Activated CD8-positive, alpha-beta T cell treated with anti-CD3 and anti-CD28 coated beads for 36 hours (primary cell): ENCODE results near the gene PACRG. TPM values are rescaled to one million over a fixed set of nuclear protein-coding genes. Genes with fewer than 3 reads are reported as not detected.

ENCODE experiments used
- ATAC-seq: fragments of 200-7000 bp; cut with Tn5 transposase; one replicate; pipeline ENCODE4 v1.10.0; 2021; ENCODE audit warnings: mild to moderate bottlenecking, moderate library complexity
- CTCF ChIA-PET: fragments of 350-600 bp; sonication (Branson Sonifier 250); formaldehyde crosslinking; loops from one replicate; lab custom pipeline; 2021; ENCODE audit warnings: antibody characterized with exemption; lab: Charles Lee
- POLR2A ChIA-PET: fragments of 350-600 bp; sonication (Branson Sonifier 250); formaldehyde crosslinking; loops from one replicate; lab custom pipeline; 2021; ENCODE audit warnings: antibody characterized with exemption; lab: Charles Lee
- DNase-seq: peaks from one replicate; pipeline ENCODE4 v3.0.0-alpha.2; 2020
- H3K27ac Mint-ChIP-seq: one replicate; pipeline ENCODE4 v1.8.0; 2021; ENCODE audit warnings: mild to moderate bottlenecking, mixed read lengths
- H3K27me3 Mint-ChIP-seq: one replicate; pipeline ENCODE4 v1.8.0; 2021; ENCODE audit warnings: mixed read lengths
- H3K36me3 Mint-ChIP-seq: one replicate; pipeline ENCODE4 v1.8.0; 2021; ENCODE audit warnings: low read depth, mixed read lengths
- H3K4me1 Mint-ChIP-seq: one replicate; pipeline ENCODE4 v1.8.0; 2021; ENCODE audit warnings: low read depth, mixed read lengths
- H3K4me3 Mint-ChIP-seq: one replicate; pipeline ENCODE4 v1.8.0; 2021; ENCODE audit warnings: mild to moderate bottlenecking, moderate library complexity, mixed read lengths
- H3K9me3 Mint-ChIP-seq: one replicate; pipeline ENCODE4 v1.8.0; 2021; ENCODE audit warnings: mixed read lengths
- CTCF ChIP-seq: fragments of 200-600 bp; IDR thresholded peaks from one replicate; pipeline ENCODE4 v1.8.0; 2022; ENCODE audit warnings: antibody characterized with exemption, mild to moderate bottlenecking
- intact Hi-C: fragments of 100-400 bp; cut with micrococcal nuclease; formaldehyde crosslinking; loops from one replicate; pipeline ENCODE4 v1.10.0; 2022
- total RNA-seq, 2 experiments: library from RNA; stranded (reverse); gene quantifications; one replicate each; pipeline ENCODE4 v1.2.3, GENCODE V29; 2021

The PACRG gene
- total RNA-seq, 2 experiments from 2014 or later, result not detected

DNA sequence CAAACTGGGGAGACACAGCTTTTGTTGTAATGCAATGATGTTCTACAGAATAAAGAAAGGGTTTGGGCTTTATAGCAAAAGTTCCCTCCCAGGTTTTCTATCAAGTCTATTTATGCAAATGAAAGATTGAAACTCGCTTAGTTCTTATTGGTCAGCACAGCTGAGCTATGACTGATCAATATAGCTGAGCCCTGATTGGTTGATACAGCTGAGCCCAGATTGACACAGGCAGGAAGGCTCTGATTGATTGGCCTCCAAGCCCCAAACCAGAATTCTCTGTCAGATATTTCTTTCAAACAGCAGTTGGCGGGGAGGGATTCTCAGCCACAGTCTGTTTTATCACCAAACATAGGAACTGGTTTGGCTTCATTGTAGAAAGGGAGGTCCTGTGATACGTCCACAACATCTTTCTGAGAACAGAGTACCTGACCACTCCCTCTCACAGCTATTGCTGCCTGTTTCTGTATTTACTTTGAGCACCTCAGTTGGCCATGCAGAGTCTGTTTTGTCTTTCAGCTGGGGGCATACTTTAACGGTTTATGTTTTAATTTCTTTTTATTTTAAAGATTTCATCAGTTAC lies 223.5 kb downstream of the PACRG start:
- TF ChIP-seq CTCF, result no peak
- Mint-ChIP-seq H3K36me3 (no peaks in the 10 kb centered on the region), H3K9me3 (peaks cover 8% of the 10 kb centered on the region), H3K4me1 (no peaks in the 10 kb centered on the region), H3K27ac (no peak overlapping the region), H3K4me3 (no peak overlapping the region), H3K27me3 (no peaks in the 10 kb centered on the region)
- DNase-seq, result no peak
- CTCF ChIA-PET, result no interaction called here
- POLR2A ChIA-PET, result no interaction called here
- ATAC-seq, result no peak
- intact Hi-C loops, result no loop called here

DNA sequence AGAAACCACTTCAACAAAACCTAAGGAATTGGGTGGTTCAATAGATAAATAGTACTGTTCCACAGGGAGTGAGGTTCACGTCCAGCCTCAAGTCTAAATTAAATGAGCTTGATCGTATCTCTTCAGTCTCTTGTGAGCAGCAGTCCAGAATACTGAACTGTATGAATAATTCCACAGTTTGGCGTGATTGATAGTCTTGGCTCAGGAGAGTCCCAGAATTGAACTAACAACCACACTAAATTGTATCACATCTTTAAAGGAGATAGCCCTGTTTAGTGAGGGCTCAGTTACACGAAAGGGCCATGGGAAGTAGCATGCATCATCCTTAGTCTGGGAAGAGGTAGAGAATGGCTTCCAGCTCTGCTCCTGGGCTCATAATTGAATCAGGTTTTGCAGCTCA lies 224.6 kb downstream of the PACRG start:
- Mint-ChIP-seq H3K4me3 (no peak overlapping the region), H3K9me3 (peaks cover 1% of the 10 kb centered on the region), H3K36me3 (no peaks in the 10 kb centered on the region), H3K27me3 (no peaks in the 10 kb centered on the region), H3K27ac (no peak overlapping the region), H3K4me1 (no peaks in the 10 kb centered on the region)
- ChIA-PET POLR2A (no interaction called here), CTCF (interaction anchor here (1.1 kb wide), 1 partner anchor 45 kb away, joined by 3 read pairs; no protein-coding TSS in a partner anchor)
- no peak for TF ChIP-seq CTCF
- DNase-seq (no peak), ATAC-seq (no peak)
- intact Hi-C loops, result no loop called here

DNA sequence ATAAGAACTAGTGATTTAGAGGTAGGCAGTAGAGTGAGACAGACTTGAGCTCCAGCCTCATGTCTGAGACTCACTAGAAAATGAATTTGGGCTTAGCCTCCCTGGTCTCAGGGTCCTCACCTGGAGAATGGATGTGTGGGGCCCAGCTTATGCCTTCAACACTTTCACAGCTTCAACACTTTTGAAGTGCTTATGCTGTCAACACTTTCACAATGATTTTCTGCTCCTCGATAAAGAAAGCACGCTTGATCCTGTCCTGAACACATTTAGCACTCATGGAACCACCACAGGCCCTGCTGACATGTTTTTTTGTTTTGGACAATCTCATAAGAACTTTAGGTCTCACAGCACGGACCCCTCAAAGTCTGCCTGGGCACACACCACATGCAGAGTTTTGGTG lies 229.3 kb downstream of the PACRG start:
- CTCF ChIA-PET, result no interaction called here
- Mint-ChIP-seq H3K4me3 (no peak overlapping the region), H3K4me1 (no peaks in the 10 kb centered on the region), H3K27me3 (no peaks in the 10 kb centered on the region), H3K9me3 (peaks cover 5% of the 10 kb centered on the region), H3K36me3 (no peaks in the 10 kb centered on the region), H3K27ac (no peak overlapping the region)
- intact Hi-C loops, result no loop called here
- TF ChIP-seq CTCF, result no peak
- no peak for ATAC-seq
- no peak for DNase-seq
- POLR2A ChIA-PET, result no interaction called here

DNA sequence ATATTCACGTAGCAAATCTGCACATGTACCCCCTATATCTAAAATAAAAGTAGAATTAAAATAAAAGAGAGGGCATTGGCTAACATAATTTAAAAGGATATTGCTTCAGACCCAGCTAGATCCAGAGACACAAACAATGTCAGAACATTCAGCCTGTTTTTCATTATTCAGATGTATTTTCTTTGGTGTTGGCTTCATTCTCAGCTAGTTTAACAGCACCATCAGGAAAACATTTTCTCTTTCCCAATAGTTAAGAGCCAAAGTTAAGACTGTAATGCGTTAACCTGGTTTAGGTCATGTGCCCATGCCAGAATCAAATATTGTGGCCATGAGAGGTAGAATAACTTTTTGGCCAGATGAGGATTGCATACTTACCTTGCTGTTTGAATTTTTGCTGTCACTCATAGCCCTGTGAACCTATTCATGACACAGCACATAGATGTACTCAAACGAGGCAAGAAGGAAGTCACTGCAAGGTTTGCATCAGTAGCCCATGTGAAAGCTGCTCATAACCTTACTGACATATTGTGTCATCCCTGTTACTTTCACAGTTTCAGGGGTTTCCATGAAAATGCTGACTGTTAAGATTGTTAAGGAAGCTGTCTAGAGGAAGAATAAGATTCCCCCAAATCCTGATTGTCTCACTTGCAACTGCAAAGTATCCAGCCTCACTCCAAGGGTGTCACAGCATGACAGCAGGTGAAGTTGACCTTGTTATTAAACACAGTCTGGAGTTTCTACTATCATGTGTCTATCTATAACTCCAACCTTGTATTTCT lies 233.1 kb downstream of the PACRG start:
- Mint-ChIP-seq H3K9me3 (peaks cover 10% of the 10 kb centered on the region), H3K4me3 (no peak overlapping the region), H3K4me1 (no peaks in the 10 kb centered on the region), H3K36me3 (no peaks in the 10 kb centered on the region), H3K27me3 (no peaks in the 10 kb centered on the region), H3K27ac (no peak overlapping the region)
- DNase-seq, result no peak
- ChIA-PET POLR2A (no interaction called here), CTCF (no interaction called here)
- TF ChIP-seq CTCF, result no peak
- intact Hi-C loops, result no loop called here
- no peak for ATAC-seq

DNA sequence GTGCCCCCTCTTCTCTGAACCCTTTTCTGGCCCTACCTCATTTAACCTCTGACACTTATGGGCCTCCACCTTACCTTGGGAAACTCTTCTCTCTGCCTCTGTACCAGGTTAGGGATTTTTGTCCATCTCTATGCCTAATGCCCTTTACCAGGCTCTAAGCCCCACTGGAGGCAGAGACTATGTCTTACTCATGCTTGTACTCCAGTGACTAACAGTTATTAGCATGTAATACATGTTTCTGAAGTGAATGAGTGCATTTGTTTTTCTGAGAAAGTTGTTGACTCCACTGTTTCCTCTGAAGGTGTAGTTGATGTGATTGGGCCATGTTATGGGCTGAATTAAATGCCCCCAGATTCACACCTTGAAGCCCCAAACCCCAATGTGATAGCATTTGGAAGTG lies 234.3 kb downstream of the PACRG start:
- POLR2A ChIA-PET, result no interaction called here
- ATAC-seq (no peak), DNase-seq (no peak)
- peaks cover 10% of the 10 kb centered on the region for H3K9me3 Mint-ChIP-seq
- TF ChIP-seq CTCF, result no peak
- CTCF ChIA-PET, result no interaction called here
- no peak overlapping the region for H3K4me3 Mint-ChIP-seq
- H3K27ac Mint-ChIP-seq, result no peak overlapping the region
- intact Hi-C loops, result no loop called here
- H3K36me3 Mint-ChIP-seq, result no peaks in the 10 kb centered on the region
- H3K27me3 Mint-ChIP-seq, result no peaks in the 10 kb centered on the region
- no peaks in the 10 kb centered on the region for H3K4me1 Mint-ChIP-seq
